GM19324 (cell line): ENCODE results near the gene ADCK2.
A peak's percentile ranks its signal among the peaks of the same experiment; 100 is the strongest.
"Not testable (repeated sequence)": the region's sequence is repeated elsewhere in the genome, so short reads cannot be mapped to it uniquely, and the experiment has no call there.

Experiments used
- ATAC-seq: cut with Tn5 transposase; IDR thresholded peaks from one replicate; pipeline ENCODE4 v1.9.1; 2021; ENCODE audit warnings: mild to moderate bottlenecking, moderate library complexity; ENCODE audit not compliant: unreplicated experiment, low FRiP score

Gene ADCK2, protein sequence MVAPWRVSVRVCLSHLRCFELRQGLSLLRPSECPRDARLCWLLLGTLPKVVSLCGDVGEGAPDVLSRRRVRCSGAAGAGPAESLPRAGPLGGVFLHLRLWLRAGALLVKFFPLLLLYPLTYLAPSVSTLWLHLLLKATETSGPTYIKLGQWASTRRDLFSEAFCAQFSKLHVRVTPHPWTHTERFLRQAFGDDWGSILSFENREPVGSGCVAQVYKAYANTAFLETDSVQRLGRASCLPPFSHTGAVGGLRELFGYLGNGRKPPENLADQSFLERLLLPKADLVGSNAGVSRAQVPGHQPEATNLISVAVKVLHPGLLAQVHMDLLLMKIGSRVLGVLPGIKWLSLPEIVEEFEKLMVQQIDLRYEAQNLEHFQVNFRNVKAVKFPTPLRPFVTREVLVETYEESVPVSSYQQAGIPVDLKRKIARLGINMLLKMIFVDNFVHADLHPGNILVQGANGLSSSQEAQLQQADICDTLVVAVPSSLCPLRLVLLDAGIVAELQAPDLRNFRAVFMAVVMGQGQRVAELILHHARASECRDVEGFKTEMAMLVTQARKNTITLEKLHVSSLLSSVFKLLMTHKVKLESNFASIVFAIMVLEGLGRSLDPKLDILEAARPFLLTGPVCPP

DNA sequence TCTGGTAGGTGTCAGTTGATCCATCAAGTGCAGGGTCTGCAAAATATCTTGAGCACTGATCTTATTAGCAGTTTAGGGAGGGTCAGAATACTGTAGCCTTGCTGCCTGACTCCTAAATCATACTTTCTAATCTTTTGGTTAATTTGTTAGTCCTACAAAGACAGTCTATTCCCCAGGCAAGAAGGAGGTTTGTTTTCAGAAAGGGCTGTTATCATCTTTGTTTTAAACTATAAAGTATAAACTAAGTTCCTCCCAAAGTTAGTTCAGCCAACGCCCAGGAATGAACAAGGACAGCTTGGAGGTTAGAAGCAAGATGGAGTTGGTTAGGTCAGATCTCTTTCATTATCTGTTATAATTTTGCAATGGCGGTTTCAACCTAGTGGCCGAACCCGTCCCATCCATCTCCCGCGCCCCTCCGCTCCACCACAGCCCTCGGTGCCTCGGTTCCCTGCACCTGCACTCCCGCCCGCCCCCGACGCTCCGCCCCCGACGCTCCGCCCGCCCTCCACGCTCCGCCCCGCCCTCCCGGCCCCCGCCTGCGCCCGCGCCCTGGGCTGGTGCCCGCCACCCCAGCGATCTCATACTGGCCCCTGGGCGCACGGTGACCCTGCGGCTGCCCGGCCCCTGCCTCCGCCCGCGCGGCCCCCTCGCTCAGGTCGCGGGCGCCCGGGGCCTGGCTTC, at the start of gene ADCK2:
TSS of gene ADCK2 (plus strand) at position 564 of the 681 bp plus-strand sequence. CDS start 386 bp downstream, outside the sequence.
- peak; percentile 60 for ATAC-seq

DNA sequence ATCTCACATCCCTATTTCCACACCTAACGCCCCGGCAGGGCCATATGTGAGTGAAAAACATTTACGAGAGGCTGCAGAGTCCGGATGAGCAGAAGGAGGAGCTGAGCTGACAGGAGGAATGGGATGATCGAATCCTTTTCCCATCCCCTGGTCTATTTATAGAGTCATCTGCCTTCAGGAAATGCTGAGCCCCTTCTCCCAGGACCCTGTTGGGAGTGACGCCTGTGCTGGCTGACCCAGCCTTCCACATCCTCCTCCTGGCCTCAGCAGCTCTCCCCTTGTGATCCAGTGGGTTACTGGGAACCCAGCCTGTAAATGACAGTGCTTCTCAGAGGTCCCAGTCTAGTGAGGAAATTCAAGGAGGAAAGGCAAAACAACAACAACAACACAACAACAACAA, 48.8 kb upstream of the ADCK2 start:
- no peak for ATAC-seq

DNA sequence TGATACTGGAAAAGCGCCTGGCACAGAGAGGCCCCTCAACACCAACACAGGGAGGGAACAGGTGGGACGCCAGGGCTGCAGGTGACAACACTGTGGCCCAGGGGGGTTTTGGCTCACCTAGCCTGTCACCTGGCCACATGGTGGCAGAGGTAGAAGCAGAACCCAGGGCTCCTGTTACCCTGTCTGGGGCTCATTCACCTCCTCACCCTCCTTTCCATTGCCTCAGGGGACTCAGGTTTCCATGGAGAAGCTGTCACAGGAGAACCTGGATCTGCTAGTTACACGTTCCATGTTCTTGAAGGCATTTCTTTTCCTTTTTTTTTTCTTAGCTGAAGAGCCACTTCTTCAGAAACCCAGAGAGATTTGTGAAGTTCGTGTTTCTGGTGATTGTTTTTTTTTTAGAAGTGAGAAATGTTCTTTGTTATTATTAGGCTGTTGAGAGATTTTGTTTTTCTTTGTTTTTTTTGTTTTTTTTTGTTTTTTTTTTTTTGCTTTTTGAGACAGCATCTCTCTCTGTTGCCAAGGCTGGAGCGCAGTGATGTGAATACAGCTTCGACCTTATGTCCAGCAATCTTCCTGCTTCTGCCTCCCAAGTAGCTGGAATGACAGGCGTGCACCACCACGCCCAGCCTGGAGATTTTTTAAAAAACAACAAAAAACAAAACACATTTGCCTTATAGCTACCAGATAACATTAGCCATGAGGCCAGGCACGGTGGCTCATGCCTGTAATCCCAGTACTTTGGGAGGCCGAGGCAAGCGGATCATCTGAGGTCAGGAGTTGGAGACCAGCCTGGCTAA, 48.2 kb upstream of the ADCK2 start:
- ATAC-seq: no peak

DNA sequence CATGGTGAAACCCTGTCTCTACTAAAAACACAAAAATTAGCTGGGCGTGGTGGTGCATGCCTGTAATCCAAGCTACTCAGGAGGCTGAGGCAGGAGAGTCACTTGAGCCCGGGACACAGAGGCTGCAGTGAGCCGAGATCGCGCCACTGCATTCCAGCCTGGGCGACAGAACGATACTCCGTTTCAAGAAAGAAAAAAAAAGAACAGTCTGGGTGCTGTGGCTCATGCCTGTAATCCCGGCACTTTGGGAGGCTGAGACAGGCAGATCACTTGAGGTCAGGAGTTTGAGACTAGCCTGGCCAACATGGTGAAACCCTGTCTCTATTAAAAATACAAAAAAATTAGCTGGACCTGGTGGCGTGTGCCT, 47.6 kb upstream of the ADCK2 start:
- not testable (repeated sequence) for ATAC-seq

DNA sequence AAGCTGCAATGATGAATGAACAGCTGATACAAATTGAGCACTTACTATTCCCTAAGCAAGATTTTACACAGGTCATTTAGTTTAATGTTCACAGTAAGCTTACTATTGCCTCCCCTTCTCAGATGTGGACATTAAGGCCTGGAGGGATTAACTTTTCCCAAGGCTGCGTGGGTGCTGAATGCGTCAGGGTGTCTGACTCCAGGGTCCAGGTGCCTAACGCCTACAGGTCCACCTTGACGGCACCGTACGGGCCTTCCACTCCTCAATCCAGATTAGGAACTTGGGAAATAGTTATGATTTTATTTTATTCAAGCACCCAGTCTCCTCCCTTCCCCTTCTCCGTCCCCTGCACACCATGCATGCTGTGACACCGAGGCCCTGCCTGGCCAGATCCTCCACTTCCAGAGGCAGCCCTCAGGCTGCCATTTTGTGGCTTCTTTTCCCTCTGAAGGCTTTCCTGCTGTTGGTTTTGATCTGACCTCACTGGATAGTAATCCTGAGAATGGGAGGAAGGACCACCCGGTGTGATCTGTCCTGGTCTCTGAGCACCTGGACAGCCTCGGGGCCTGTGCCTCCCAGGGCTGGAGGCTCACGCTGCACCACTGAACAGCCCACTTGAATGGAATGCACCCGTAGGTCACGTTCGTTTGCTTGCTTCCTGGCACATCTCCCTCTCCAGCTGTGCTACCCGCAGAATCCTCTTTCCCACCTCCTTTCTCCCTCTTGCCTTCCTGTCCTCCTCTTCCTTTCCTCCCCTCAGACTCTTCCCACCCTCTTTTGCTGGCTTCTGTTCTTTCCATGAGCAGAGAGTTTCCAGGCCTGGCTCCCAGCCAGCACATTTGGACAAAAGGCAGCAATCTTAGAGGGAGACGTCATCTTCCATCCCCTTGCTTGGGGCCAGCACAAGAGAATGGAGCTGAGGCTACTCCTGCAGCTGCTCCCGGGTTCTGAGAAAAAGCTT, 46.6 kb upstream of the ADCK2 start:
- no peak for ATAC-seq

DNA sequence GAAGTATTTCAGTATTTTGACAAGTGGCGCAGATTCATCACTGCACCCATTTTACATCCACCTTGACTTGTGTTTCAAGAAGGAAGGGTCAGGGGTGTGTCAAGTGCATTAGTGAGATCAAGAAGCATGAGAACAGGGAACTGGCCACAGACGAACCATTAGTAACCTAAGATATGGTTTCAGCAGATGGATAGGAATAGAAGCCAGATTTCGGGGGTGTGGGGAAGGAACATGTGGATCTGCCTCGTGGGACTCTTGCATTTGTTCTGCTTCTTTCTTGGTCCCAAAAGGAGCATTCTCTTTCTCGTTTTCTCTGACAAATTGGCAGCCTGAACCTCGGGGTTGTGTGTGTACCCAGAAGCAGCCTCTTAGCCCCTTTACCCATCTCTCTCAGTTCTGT, 41.7 kb upstream of the ADCK2 start:
- no peak for ATAC-seq

DNA sequence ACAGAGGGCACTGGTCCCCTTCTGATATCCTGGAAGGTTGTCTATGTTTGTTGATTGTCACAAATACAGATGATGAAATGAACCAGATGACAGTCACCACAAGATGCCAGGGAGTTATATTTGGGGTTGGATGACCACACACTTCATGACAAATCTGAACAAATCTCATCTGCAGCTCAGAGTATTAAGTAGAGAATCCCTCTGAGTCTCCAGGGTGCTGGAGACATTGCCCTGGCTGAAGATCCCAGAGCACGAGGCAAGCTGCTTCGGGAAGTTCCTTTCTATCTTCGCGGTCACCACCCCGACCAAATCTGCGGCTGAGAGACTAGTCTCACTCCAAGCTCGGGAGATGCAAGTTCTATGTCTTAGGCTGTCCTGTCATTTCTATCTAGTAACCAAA, 41.1 kb upstream of the ADCK2 start:
- no peak for ATAC-seq

DNA sequence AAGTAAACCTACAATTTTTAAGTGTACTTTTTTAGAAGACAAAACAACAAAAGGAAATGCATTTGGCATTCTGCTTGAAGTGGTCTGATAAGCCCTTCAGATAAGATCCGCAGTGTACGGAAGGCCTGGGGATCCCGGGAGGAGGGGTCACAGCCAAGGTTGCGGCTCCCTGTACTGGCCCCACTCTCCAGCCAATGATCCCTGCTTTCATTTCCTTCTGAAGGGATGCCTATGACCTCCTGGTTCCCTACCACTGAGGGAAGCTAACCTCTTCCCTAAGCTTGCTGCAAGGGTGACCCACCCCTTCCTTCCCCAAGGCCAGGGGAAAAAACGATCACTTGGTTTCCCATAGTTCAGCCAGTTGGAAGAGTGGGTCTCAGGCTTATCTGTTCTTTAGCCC, 37.4 kb upstream of the ADCK2 start:
- ATAC-seq: no peak

DNA sequence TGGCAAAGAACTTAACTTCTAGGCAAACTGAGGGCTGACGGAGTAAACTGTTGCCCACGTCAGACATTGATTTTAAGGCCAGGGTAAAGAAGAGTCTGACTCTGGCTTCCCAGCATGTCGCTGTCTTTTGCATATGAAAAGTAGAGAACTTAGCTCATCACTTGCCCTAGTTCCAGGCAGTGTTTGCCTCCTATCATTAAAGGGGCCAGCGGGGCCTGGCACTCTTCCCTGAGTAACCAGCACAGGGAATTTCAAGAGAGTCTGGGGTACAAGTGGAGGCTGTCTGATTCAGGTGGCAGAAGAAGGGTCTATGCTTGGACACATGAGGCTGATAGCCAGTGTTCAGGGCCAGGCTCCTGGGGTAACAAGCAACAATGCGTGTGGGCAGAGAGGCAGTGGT, 36.9 kb upstream of the ADCK2 start:
- ATAC-seq: no peak

DNA sequence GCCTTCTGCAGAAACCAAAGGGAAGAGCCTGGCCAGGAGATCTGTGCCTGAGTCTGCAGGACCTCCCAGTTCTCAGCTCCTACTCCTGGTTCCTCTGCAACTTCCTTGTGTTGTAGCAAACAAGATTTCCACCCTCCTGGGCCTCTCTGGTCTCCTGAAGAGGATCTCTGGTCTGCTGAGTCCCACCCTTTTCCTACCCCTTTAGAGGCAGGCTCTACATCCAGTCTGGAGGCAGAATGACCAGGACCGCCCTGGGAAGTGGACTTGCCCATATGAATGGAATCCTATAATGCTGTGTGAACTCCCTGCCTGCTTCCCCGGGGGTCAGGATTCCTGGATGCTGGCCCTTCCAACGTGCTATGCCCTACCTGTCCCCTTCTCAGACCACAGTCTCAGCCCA, 35.3 kb upstream of the ADCK2 start:
- ATAC-seq: no peak

DNA sequence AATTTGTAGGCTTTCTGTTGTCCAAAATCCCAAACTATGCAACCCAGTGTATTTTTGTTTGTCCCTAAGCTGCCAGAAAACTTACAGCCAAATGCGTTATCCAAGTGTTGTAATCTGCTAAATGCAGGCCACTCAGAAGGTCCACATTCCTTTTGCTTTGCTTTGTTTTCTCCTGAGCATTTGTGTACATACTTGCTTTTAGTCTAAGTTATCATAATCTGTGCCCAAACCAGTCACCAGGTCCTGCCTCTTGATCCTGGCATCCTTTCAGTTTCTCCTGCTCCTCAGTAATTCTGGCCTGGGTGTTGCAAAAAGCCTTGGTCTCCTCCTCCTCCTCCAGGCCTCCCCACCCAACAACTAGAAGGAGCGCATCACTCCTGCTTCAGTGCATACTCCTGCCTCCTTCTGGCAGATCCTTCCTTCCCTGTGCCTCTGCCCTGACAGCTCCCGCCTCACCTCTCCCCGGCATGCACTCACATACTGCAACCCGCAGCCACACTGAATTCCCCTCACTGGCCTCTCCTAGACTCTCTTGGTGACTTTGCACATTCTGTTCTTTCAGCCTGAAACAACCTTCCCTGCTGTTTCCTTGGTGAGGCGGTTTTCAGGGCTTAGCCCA, 34.5 kb upstream of the ADCK2 start:
- no peak for ATAC-seq

DNA sequence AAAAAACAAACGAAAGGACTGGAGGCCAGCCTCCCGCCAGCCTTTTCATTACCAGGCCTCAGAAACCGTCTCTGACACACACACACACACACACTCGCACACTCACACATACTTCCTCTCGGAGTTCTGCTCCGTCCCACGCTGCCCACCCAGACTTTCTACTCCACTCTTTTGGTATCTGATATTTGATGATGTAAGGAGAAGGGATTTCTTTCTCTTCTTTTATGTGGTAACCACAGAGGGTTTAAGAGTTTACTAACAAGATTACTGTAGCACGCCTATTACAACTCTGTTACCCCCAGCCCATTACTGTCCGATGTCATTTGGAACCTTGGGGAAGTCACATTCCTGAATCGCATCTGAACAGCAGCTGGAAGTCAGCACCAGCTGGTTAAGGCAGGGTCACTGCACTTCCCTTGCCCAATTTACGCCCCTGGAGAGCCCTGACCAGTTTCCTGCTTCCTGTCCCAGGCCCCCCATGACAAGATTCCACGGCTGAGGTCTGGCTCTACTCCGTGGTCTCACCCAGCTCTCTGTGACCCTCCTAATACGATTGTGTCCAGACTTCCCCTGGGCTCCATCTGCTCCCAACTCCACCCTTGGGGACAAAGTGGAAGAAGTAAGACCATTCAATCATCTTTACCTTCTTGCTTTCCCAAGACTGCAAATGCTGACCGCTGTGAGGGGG, 33.2 kb upstream of the ADCK2 start:
- ATAC-seq: no peak

DNA sequence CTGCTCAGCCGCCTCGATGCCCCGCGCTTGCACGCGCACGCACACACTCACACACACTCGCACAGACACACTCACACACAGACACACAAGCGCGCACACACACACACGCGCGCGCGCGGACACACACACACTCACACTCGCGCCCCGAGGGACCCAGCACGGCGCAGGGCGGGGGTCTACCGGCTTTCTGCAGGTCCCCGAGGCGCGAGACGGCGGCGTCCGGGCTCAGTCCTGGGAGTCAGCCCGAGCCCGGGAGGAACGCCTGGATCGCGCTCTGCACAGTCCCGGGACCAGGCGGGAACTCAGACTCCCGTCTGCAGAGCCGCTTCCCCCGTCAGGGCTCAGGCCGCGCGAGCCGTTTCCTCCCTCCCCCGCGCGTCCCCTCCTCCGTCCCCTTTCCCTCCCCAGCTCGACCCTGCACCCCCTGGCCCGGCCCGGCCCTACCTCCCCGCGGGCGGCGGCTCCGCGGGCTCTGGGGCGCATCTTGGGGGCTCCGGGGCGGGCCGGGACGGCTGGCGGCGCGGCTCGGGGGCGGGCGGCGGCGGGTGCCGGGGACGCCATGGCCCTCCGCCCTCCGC, 32.6 kb upstream of the ADCK2 start:
- ATAC-seq: no peak

DNA sequence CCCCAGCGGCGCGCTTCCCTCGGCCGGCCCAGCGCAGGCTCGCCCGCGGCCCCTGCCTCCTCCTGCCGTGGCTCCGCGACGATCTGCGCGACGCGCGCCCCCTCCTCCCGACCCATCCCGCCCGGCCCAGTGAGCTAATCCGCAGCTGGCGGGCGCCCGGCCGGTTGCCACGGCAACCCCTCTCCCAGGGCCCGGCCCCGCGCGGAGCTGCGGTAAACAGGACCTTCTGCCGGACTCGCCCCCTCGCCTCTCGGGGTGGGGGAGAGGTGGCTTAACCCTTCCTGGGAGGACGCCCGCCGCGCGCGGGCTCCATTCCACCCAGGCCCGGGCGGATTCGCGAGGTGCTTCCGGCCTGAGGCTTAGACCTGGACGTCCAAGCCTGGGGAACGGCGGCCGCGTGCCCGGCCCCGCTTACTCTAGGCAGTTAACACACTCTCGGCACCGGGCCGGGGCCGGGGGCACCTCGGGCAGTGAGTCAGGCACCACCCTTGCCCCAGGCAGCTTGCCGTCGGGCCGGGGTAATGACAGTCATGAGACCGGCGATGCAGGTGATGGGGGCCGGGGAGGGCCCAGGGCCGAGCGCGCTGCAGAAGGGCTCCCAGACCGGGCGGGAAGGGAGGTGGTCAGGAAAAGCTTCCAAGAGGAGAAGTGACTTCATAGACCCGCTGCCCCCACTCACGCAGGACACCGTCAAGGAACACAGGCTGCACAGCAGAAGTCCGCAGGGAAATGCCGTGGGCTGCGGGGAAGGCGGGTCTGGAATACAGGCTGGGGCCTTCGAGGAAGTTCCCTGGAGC, 31.8 kb upstream of the ADCK2 start, which contains the start of gene DENND2A:
TSS of gene DENND2A (minus strand) at position 87 of the 797 bp plus-strand sequence. CDS start 38,416 bp downstream, outside the sequence.
- ATAC-seq: no peak

DNA sequence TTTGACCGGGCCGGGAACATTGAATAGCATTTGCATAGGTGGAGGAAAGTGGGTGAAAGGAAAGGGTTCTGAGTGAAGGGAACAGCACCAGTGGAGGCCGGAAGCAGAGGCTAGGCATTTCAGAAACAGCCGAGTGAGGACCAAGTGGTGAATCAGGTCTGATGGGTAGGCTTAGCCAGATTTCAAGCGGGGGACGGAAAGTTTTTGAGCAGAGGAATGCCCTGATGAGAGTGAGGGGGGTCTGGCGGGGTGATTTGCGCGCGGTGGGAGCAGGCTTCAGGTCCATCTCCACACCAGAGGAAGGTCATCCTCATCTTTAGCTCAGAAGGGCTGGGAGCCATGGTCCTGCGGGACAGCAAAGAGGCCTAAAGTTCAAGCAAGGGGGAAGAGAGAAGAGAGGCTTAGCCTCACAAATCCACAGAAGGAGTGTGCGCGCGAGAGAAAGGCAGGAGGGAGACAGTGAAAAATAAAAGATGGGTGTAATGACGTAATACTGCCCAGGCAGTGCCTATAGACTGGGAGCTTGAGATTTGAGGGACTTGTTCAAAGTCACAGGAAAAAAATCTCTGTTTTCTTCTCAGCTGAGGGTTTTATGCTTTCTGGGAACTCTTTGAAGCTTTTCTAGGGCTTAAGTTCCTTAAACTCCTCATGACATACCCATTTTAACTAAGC, 31.1 kb upstream of the ADCK2 start:
- no peak for ATAC-seq

DNA sequence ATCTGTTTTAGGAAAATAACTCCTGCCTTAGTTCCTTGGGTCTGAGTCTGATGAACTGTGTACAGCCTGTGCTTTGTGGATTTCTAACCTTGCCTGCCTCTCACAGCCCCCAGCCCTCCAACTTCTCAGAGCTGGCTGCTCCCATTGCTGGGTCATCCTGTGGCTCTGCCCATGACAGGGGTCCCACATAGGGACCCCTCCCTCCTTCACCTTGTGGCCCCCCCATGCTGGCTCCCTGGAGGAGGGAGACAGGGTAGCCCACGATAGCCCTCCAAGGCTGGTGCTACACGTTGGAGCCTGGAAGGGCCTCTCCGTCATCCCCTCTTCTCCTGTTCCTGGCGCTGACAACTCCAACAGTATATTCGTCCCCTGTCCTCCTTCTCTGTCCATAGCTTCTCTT, 29.3 kb upstream of the ADCK2 start:
- ATAC-seq: no peak

DNA sequence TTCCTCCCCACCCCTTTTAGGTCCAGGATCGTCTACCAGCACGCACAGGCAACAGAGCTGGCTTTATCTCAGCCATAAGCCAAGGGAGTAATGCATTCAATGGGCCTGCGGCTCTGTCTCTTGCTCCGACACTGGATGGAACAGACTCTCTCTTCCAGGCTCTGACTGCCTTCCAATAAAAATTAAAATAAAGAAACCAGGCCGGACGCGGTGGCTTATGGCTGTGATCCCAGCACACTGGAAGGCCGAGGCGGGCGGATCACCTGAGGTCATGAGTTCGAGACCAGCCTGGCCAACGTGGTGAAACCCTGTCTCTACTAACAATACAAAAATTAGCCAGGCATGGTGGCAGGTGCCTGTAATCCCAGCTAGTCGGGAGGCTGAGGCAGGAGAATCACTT, 28.0 kb upstream of the ADCK2 start:
- ATAC-seq: not testable (repeated sequence)
